Activated naive CD4-positive, alpha-beta T cell (primary cell): ENCODE measurements around the gene ATM.

Experiments
- DNase-seq, 4 experiments: peaks; one replicate each; lab custom pipeline; 2025; lab: John Stamatoyannopoulos, UW

ATM gene, protein sequence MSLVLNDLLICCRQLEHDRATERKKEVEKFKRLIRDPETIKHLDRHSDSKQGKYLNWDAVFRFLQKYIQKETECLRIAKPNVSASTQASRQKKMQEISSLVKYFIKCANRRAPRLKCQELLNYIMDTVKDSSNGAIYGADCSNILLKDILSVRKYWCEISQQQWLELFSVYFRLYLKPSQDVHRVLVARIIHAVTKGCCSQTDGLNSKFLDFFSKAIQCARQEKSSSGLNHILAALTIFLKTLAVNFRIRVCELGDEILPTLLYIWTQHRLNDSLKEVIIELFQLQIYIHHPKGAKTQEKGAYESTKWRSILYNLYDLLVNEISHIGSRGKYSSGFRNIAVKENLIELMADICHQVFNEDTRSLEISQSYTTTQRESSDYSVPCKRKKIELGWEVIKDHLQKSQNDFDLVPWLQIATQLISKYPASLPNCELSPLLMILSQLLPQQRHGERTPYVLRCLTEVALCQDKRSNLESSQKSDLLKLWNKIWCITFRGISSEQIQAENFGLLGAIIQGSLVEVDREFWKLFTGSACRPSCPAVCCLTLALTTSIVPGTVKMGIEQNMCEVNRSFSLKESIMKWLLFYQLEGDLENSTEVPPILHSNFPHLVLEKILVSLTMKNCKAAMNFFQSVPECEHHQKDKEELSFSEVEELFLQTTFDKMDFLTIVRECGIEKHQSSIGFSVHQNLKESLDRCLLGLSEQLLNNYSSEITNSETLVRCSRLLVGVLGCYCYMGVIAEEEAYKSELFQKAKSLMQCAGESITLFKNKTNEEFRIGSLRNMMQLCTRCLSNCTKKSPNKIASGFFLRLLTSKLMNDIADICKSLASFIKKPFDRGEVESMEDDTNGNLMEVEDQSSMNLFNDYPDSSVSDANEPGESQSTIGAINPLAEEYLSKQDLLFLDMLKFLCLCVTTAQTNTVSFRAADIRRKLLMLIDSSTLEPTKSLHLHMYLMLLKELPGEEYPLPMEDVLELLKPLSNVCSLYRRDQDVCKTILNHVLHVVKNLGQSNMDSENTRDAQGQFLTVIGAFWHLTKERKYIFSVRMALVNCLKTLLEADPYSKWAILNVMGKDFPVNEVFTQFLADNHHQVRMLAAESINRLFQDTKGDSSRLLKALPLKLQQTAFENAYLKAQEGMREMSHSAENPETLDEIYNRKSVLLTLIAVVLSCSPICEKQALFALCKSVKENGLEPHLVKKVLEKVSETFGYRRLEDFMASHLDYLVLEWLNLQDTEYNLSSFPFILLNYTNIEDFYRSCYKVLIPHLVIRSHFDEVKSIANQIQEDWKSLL (N-terminal part only)

GRCh38 chr11:108222574-108223347 is at the start of gene ATM, which contains the start of gene NPAT:
Gene ATM (plus strand): TSS chr11:108223067. CDS start chr11:108227625, 4,558 bp downstream.
Gene NPAT (minus strand): TSS chr11:108222638. CDS start chr11:108222536, 102 bp downstream.
- peak; percentile 95 to 97 (median 96) for DNase-seq

DNA sequence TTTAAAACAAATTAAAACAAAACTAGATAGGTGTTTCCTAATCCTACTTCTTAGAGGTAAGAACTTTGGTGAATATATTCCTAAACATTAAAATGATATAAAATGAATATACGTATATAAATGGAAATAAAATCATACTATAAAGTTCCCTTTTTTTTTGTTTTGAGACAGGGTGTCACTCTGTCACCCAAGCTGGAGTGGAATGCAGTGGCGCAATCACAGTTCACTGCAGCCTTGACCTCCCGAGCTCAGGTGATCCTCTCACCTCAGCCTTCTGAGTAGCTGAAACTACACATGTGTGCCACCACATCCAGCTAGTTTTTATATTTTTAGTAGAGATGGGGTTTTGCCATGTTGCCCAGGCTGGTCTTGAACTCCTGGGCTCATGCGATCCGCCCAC is 45.3 kb upstream of the ATM start:
- DNase-seq = no peak

- DNase-seq = no peak
Measured at GRCh38 chr11:108193725-108194124, 29.1 kb upstream of the ATM start.

GRCh38 chr11:108196901-108197300 is 26.0 kb upstream of the ATM start:
- DNase-seq = no peak

DNA sequence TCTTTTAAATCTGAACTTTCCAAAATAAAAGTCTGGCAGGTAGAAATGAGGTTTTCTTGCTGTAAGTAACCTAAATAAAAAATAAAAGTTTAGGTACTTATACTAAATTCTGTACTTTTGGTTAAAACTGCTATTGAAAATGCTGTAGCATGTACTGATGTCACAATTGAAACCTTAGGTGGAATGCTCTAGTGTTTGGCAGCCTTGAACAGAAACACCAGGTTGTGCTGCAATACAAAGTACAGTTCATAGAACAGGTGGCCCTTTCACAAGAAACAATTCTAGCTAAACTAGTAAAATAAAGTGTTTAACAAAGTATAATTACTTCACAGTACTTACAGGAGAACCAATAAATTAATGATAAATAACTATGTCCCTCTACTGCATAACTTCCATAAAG is 25.5 kb upstream of the ATM start:
- DNase-seq = no peak

DNA sequence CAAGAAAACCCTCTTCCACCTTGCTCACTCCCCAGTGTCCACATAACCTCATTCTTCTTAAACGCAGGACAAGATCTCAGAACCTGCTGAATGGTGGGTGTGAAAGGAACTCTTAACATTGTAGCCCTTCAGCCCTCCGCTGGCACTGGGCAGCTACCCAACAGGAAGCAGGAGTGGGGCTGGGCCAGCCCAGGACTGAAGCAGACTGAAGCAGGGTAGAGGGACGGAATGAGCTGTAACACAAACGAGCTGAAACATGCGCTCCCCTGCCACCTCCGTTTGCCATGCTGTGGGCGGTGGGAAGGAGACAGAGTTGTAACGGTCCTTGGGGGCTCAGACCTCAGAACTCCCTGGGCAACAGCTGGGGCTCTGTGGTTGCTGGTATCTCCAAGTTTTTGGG is 24.0 kb upstream of the ATM start:
- no peak for DNase-seq

GRCh38 chr11:108199446-108200321 is 23.2 kb upstream of the ATM start:
- DNase-seq = peak in 1 of 4 experiments; percentile 17

DNA sequence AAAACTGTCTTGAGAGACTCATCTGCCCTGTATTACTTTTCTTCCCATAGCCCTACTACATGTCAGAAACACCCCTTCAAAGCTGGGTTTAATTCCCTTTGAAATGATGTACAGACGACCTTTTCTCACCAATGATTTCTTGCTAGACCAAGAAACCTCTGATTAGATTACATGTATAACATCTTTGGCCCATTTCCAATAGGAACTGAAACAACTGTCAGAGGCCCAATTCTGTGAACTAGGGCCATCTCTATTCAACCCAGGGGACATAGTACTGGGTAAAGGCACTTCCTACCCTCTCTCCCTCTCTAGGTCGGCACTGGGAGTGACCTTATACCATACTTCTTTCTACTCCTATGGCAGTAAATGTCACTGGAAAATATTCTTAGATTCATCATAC is 19.8 kb upstream of the ATM start:
- DNase-seq = no peak

DNA sequence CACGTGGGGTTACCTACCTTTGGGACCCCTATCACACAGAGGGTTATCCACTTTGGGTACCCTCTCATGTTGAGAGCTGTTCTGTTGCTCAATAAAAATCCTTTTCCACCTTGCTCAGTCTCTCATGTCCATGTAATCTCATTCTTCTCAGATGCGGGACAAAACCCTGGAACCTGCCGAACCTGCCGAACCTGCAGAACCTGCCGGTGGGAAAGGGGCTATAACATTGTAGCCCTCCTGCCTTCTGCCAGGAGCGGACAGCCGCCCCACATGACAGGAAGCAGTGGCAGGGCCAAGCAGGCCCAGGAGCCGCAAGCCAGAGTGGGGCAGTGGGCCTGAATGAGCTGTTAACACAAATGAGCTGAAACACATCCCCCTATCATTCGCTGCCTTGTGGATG is 18.5 kb upstream of the ATM start:
- DNase-seq = no peak

- no peak for DNase-seq
Measured at GRCh38 chr11:108204929-108205499, 17.9 kb upstream of the ATM start.

- no peak for DNase-seq
Measured at GRCh38 chr11:108206171-108206570, 16.7 kb upstream of the ATM start.

DNA sequence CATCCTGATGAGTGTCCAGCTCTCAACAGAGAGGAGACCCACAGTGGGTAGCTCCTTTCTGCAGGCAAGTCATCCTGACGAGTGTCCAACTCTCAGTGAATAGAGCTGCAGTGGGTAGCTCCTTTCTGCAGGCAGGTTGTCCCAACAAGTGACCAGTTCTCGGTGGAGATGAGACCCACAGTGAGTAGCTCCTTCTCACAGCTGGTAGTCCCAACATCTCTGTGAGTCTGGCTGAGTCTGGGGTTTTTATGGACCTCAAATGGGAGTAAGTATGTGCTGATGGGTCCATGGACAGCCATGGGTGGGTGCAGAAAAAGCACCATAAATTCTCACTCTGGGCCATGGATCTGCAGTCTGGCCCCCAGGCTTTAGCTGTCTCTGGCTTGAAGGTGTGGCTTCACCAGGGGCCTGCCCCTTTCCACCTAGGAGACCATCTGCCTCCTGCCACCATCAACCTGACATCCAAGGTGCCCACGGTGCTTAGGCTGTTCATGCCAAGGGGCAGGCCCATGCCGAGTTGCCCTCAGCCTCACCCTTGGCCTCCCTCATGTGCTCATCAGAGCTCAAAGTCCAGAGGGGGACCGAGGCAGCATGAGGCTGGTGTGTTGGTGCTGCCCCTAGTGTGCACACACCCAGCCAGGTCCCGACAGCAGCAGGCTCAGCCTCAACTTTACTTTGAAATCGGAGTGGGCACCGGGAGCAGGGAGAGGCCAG is 15.7 kb upstream of the ATM start:
- no peak for DNase-seq

DNA sequence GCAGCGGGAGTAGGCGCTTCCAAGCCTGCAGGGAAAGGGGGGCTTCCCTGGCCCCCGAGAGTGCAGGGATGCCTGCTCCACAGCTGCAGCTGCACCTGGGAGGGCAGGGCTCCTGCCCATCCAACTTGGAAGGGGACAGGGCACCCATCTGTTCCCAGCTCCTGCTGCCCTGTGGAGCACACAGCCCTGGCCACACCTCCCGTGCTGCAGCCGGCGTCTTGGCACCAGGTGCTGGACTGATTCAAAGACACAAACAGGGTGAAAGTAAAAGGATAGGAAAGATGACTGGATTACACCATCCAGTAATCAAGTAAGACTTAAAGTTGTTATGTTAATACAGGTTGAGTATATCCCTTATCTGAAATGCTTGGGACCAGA is 15.2 kb upstream of the ATM start:
- DNase-seq = no peak

DNA sequence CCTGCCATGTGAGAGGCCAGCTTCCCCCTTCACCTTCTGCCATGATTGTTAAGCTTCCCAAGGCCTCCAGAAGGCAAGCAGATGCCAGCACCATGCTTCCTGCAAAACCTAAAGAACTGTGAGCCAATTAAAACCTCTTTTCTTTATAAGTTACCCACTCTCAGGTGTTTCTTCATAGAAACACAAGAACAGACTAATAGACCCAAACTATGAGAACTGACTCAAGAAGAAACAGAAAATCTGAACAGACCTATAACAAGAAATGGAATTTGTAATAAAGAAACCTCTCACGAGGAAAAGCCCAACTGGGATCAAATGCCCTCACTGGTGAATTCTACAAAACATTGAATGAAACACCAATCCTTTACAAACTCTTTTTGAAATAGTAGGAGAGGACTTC is 12.4 kb upstream of the ATM start:
- no peak for DNase-seq

DNA sequence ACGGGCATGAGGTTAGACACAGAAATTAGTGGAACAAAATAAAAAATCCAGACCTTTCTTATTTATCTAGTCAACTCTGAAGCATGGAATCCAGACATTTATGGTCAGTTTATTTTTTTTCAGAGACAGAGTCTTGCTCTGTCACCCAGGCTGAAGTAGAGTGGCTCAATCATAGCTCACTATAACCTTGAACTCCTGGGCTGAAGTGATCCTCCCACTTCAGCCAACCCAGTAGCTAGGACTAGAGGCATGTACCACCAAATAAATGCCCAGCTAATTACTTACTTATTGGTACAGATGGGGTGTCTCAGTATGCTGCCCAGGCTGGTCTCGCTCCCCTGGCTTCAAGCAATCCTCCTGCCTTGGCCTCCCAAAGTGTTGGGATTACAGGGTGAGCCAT is 9.1 kb upstream of the ATM start:
- no peak for DNase-seq

DNA sequence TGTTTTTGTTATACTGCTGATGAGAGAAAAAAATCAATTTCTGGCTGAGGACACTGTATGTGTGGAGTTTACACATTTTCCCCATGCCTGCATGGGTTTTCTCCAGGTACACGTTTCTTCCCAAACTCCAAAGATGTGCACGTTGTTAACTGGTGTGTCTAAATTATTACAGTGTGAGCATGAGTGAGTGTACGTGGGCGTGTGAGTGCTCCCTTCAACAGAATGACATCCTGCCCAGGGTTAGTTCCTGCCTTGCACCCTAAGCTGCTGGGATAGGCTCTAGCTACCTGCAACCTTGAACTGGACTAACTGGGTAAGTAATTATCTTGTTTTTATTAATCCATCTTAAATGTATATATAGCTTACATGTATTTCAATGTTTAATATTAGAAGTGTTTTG is 5.9 kb upstream of the ATM start:
- no peak for DNase-seq

GRCh38 chr11:108218455-108218854 is 4.4 kb upstream of the ATM start:
- DNase-seq = no peak

- DNase-seq = no peak
Measured at GRCh38 chr11:108218912-108219783, 3.7 kb upstream of the ATM start.
